Measurements from ENCODE around the gene BPIFB6. TPM values are rescaled to one million over a fixed set of nuclear protein-coding genes. Genes with fewer than 3 reads are reported as not detected.

The BPIFB6 gene
- total RNA-seq, 1 experiment from 2014 or later = not detected

GRCh38 chr20:33014336-33015113, 16.9 kb upstream of the BPIFB6 start:
- BruUV-seq (replicated peaks) = no TSS peak
- in situ Hi-C loops (cut with HindIII; ENCODE audit: low pct_unique_long_range_greater_than_20kb, low sequenced_read_pairs) = no loop called here
- no peaks in the 10 kb centered on the region for H3K9me3 ChIP-seq (ENCODE audit: control insufficient read depth, insufficient read depth, low read depth, low read length)
- CTCF ChIA-PET = no interaction called here
- no peak overlapping the region for H3K27ac ChIP-seq (ENCODE audit: low read length)
- H3K4me3 ChIP-seq (ENCODE audit: low read depth in 2 of 2, low read length in 2 of 2) = no peak overlapping the region
- intact Hi-C loops (cut with micrococcal nuclease; ENCODE audit: unreplicated experiment) = no loop called here
- H3K36me3 ChIP-seq (ENCODE audit: control insufficient read depth, insufficient read depth, low read length) = no peaks in the 10 kb centered on the region
- H3K27me3 ChIP-seq (ENCODE audit: control insufficient read depth, insufficient read depth, low read length) = no peaks in the 10 kb centered on the region
- TF ChIP-seq POLR2AphosphoS5 (IDR thresholded peaks at IDR 0.05; ENCODE audit: low read depth, low read length) = no peak
- no peak for TF ChIP-seq TCF7L2 (IDR thresholded peaks at IDR 0.05; ENCODE audit: low read depth, low read length)
- TF ChIP-seq REST (IDR thresholded peaks at IDR 0.05; ENCODE audit: insufficient read depth in 1 of 2, low read depth in 2 of 2, low read length in 1 of 2) = no peak
- TF ChIP-seq SIN3A (IDR thresholded peaks at IDR 0.05; ENCODE audit: borderline replicate concordance, insufficient read depth, low read depth, low read length) = no peak
- TF ChIP-seq CTCF (IDR thresholded peaks at IDR 0.05) = no peak
- POLR2A ChIA-PET = no interaction called here
- peaks cover under 1% of the 10 kb centered on the region; the same call in 1 of the 2 replicates for H3K4me1 ChIP-seq (ENCODE audit: control insufficient read depth, insufficient read depth, low read length)
- ATAC-seq (no peak), DNase-seq (ENCODE audit: low read depth, low spot score) (no peak)

- H3K36me3 ChIP-seq (ENCODE audit: control insufficient read depth, insufficient read depth, low read length) = no peaks in the 10 kb centered on the region
- H3K27ac ChIP-seq (ENCODE audit: low read length) = no peak overlapping the region
- intact Hi-C loops (cut with micrococcal nuclease; ENCODE audit: unreplicated experiment) (no loop called here), in situ Hi-C loops (cut with HindIII; ENCODE audit: low pct_unique_long_range_greater_than_20kb, low sequenced_read_pairs) (no loop called here)
- no peak overlapping the region for H3K4me3 ChIP-seq (ENCODE audit: low read depth in 2 of 2, low read length in 2 of 2)
- H3K4me1 ChIP-seq (ENCODE audit: control insufficient read depth, insufficient read depth, low read length) = no peaks in the 10 kb centered on the region
- no peak for DNase-seq (ENCODE audit: low read depth, low spot score)
- ChIA-PET POLR2A (no interaction called here), CTCF (no interaction called here)
- ATAC-seq = no peak
- BruUV-seq (replicated peaks) = no TSS peak
- H3K27me3 ChIP-seq (ENCODE audit: control insufficient read depth, insufficient read depth, low read length) = no peaks in the 10 kb centered on the region
- H3K9me3 ChIP-seq (ENCODE audit: control insufficient read depth, insufficient read depth, low read depth, low read length) = no peaks in the 10 kb centered on the region
- TF ChIP-seq CTCF (IDR thresholded peaks at IDR 0.05) (no peak), TCF7L2 (IDR thresholded peaks at IDR 0.05; ENCODE audit: low read depth, low read length) (no peak)
These were observed 16.3 kb upstream of the BPIFB6 start for GRCh38 chr20:33015114-33015484.

All from Panc1 (cell line).